ENCODE data around the gene RGS10.

RGS10 gene

GRCh38 chr10:119481781-119482426 is 60.6 kb downstream of the RGS10 start:
- H3K4me3 ChIP-seq (ENCODE audit: control insufficient read depth, low read depth, low read length): no peak overlapping the region
- no peak for DNase-seq (ENCODE audit: low read depth)
- no peak for TF ChIP-seq CTCF (conservative IDR thresholded peaks at IDR 0.05; ENCODE audit: control insufficient read depth, insufficient read depth, low read depth, low read length)

- no peak for TF ChIP-seq CTCF (conservative IDR thresholded peaks at IDR 0.05; ENCODE audit: control insufficient read depth, insufficient read depth, low read depth, low read length)
- no peak overlapping the region for H3K4me3 ChIP-seq (ENCODE audit: control insufficient read depth, low read depth, low read length)
- no peak for DNase-seq (ENCODE audit: low read depth)
These were observed 61.9 kb downstream of the RGS10 start for GRCh38 chr10:119480667-119481066.

GRCh38 chr10:119479532-119479931 is 63.0 kb downstream of the RGS10 start:
- no peak for TF ChIP-seq CTCF (conservative IDR thresholded peaks at IDR 0.05; ENCODE audit: control insufficient read depth, insufficient read depth, low read depth, low read length)
- H3K4me3 ChIP-seq (ENCODE audit: control insufficient read depth, low read depth, low read length): no peak overlapping the region
- no peak for DNase-seq (ENCODE audit: low read depth)

GRCh38 chr10:119478811-119479341 is 63.6 kb downstream of the RGS10 start:
- no peak for DNase-seq (ENCODE audit: low read depth)
- no peak overlapping the region for H3K4me3 ChIP-seq (ENCODE audit: control insufficient read depth, low read depth, low read length)
- no peak for TF ChIP-seq CTCF (conservative IDR thresholded peaks at IDR 0.05; ENCODE audit: control insufficient read depth, insufficient read depth, low read depth, low read length)

GRCh38 chr10:119478111-119478802 is 64.3 kb downstream of the RGS10 start:
- no peak for TF ChIP-seq CTCF (conservative IDR thresholded peaks at IDR 0.05; ENCODE audit: control insufficient read depth, insufficient read depth, low read depth, low read length)
- no peak for DNase-seq (ENCODE audit: low read depth)
- no peak overlapping the region for H3K4me3 ChIP-seq (ENCODE audit: control insufficient read depth, low read depth, low read length)

- no peak overlapping the region for H3K4me3 ChIP-seq (ENCODE audit: control insufficient read depth, low read depth, low read length)
- no peak for TF ChIP-seq CTCF (conservative IDR thresholded peaks at IDR 0.05; ENCODE audit: control insufficient read depth, insufficient read depth, low read depth, low read length)
- no peak for DNase-seq (ENCODE audit: low read depth)
These were observed 65.1 kb downstream of the RGS10 start for GRCh38 chr10:119477444-119477843.
